H1 (cell line): ENCODE measurements around the gene RASSF4. TPM values are rescaled to one million over a fixed set of nuclear protein-coding genes. Genes with fewer than 3 reads are reported as not detected.

Source experiments
- ATF2 ChIP-seq: IDR thresholded peaks from 2 replicates; pipeline ENCODE4 v1.6.1; 2012; ENCODE audit warnings: low read length, inconsistent platforms
- BRCA1 ChIP-seq: IDR thresholded peaks from 2 replicates; pipeline ENCODE4 v1.6.1; 2012; ENCODE audit warnings: low read depth, low read length, improper control_type of control experiment
- EGR1 ChIP-seq: IDR thresholded peaks from 2 replicates; pipeline ENCODE4 v1.6.1; 2011; ENCODE audit warnings: low read depth, low read length, borderline replicate concordance
- EP300 ChIP-seq, 2 experiments: IDR thresholded peaks; 1 replicate in 1 of 2; 2 replicates in 1 of 2; pipeline ENCODE4 v1.6.1; 2011 to 2012; ENCODE audit warnings: low read depth in 2 of 2, low read length in 2 of 2, mild to moderate bottlenecking in 2 of 2, borderline replicate concordance in 1 of 2, inconsistent platforms in 1 of 2, moderate library complexity in 1 of 2
- RXRA ChIP-seq: IDR thresholded peaks from 2 replicates; pipeline ENCODE4 v1.6.1; 2011; ENCODE audit warnings: low read depth, mild to moderate bottlenecking, low read length, moderate library complexity; ENCODE audit not compliant: insufficient read depth
- TAF7 ChIP-seq: optimal IDR thresholded peaks from 2 replicates; pipeline ENCODE3; 2011; ENCODE audit warnings: low read depth, mild to moderate bottlenecking, inconsistent platforms, low read length, moderate library complexity, borderline replicate concordance
- TBP ChIP-seq: IDR thresholded peaks from 2 replicates; pipeline ENCODE4 v1.6.1; 2011; ENCODE audit warnings: low read depth, low read length, improper control_type of control experiment
- polyA plus RNA-seq, 7 experiments: library from polyadenylated mRNA; depleted of rRNA in 3 of 7; stranded (reverse) in 5 of 7; unstranded in 2 of 7; fragments of >200 nt in 5 of 7; fragments of 200-250 nt in 2 of 7; gene quantifications; 1 replicate in 5 of 7; 2 replicates in 1 of 7; 4 replicates in 1 of 7; pipeline versions ENCODE4 v1.2.1 to v1.2.3, GENCODE V29; 2011 to 2013; ENCODE audit warnings: missing spikeins in 2 of 7, mixed read lengths in 2 of 7
- total RNA-seq: library from RNA; stranded (reverse); fragmentation: NEBNext Ultra II Directional; extraction: Animal tissue kit (Norgen Biotek cat#: 25700); gene quantifications from 2 replicates; pipeline ENCODE4 v1.2.1, GENCODE V29; 2021

The RASSF4 gene
- total and polyA plus RNA-seq, 2 of the 8 experiments (the other 6 are each of a cell fraction or from before 2014, with no cell fraction given) = 14.3 to 14.5 TPM

- TF ChIP-seq BRCA1 (no peak), EP300 (IDR thresholded peaks at IDR 0.05; ENCODE audit: borderline replicate concordance in 1 of 2, low read depth in 2 of 2, low read length in 2 of 2) (no peak), TAF7 (no peak), TBP (no peak), RXRA (no peak), ATF2 (no peak), EGR1 (no peak)
Measured at GRCh38 chr10:44930904-44931620, 28.5 kb upstream of the RASSF4 start (continued).
